Tibial nerve (tissue), 3 donors: ENCODE data around the gene PNPLA7.

Experiments
- CTCF ChIP-seq, 5 experiments: fragments of 200-600 bp in 3 of 5; fragments of 450-650 bp in 2 of 5; sonication (generic) in 3 of 5; IDR thresholded peaks; one replicate each; pipeline ENCODE4 v1.5.1; 2016 to 2019; ENCODE audit warnings: antibody characterized with exemption in 5 of 5, mild to moderate bottlenecking in 3 of 5, moderate library complexity in 2 of 5
- POLR2A ChIP-seq, 2 donors: fragments of 450-650 bp; IDR thresholded peaks; one replicate each; pipeline ENCODE4 v1.6.1; 2017; ENCODE audit warnings: antibody characterized with exemption in 2 of 2, mild to moderate bottlenecking in 2 of 2, moderate library complexity in 2 of 2

- TF ChIP-seq POLR2A (IDR thresholded peaks at IDR 0.05) (no peak), CTCF (IDR thresholded peaks at IDR 0.05) (no peak)
Observed at GRCh38 chr9:137593176-137593575, 43.0 kb upstream of the PNPLA7 start.
